WTC11 (cell line): ENCODE measurements around the gene DYRK2. TPM values are rescaled to one million over a fixed set of nuclear protein-coding genes. Genes with fewer than 3 reads are reported as not detected.

Source experiments
- ATAC-seq: fragments of 200-7000 bp; cut with Tn5 transposase; 2 replicates; pipeline ENCODE4 v1.10.0; 2021; ENCODE audit warnings: mild to moderate bottlenecking, moderate library complexity
- CTCF ChIA-PET: fragments of 300-600 bp; sonication (Branson Sonifier 250); formaldehyde crosslinking; loops from one replicate; lab custom pipeline; 2021; ENCODE audit warnings: antibody characterized with exemption; lab: Charles Lee
- POLR2A ChIA-PET: fragments of 350-600 bp; sonication (Branson Sonifier 250); formaldehyde crosslinking; loops from one replicate; lab custom pipeline; 2021; ENCODE audit warnings: antibody characterized with exemption; lab: Charles Lee
- DNase-seq: peaks from one replicate; pipeline ENCODE4 v3.0.0; 2021; ENCODE audit warnings: low spot score
- H3K27ac Mint-ChIP-seq: 2 replicates; pipeline ENCODE4 v1.8.0; 2021; ENCODE audit warnings: mixed read lengths
- H3K27me3 Mint-ChIP-seq: 2 replicates; pipeline ENCODE4 v1.8.0; 2021; ENCODE audit warnings: low read depth, mild to moderate bottlenecking, moderate library complexity, mixed read lengths
- H3K36me3 Mint-ChIP-seq: 2 replicates; pipeline ENCODE4 v1.8.0; 2021; ENCODE audit warnings: mixed read lengths
- H3K4me1 Mint-ChIP-seq: 2 replicates; pipeline ENCODE4 v1.8.0; 2022; ENCODE audit warnings: mixed read lengths
- H3K4me3 Mint-ChIP-seq: 2 replicates; pipeline ENCODE4 v1.8.0; 2021; ENCODE audit warnings: mild to moderate bottlenecking, moderate library complexity, mixed read lengths
- H3K9me3 Mint-ChIP-seq: 2 replicates; pipeline ENCODE4 v1.8.0; 2021; ENCODE audit warnings: mixed read lengths
- GABPB1 ChIP-seq: sonication (generic); formaldehyde crosslinking; IDR thresholded peaks from 2 replicates; pipeline ENCODE4 v1.8.1; 2023; ENCODE audit warnings: mild to moderate bottlenecking, missing genetic modification reagents
- HMGA2 ChIP-seq: fragments of 250-450 bp; sonication (Bioruptor Pico); IDR thresholded peaks from 2 replicates; pipeline ENCODE4 v1.4.0; 2021; ENCODE audit warnings: mild to moderate bottlenecking, moderate library complexity
- JAZF1 ChIP-seq: fragments of 250-450 bp; sonication (Bioruptor Pico); IDR thresholded peaks from 2 replicates; pipeline ENCODE4 v1.9.0; 2021; ENCODE audit warnings: moderate library complexity, mild to moderate bottlenecking, inconsistent platforms
- MXD4 ChIP-seq: fragments of 250-450 bp; sonication (Bioruptor Pico); IDR thresholded peaks from 2 replicates; pipeline ENCODE4 v1.8.0; 2021; ENCODE audit warnings: mild to moderate bottlenecking, moderate library complexity, borderline replicate concordance
- RELA ChIP-seq: sonication (generic); formaldehyde crosslinking; IDR thresholded peaks from 2 replicates; pipeline ENCODE4 v1.8.1; 2022; ENCODE audit warnings: missing genetic modification reagents, mild to moderate bottlenecking, borderline replicate concordance
- SMAD3 ChIP-seq: sonication (generic); formaldehyde crosslinking; IDR thresholded peaks from 2 replicates; pipeline ENCODE4 v1.8.0; 2022; ENCODE audit warnings: missing genetic modification reagents, mild to moderate bottlenecking, borderline replicate concordance
- SP1 ChIP-seq: sonication (generic); formaldehyde crosslinking; conservative IDR thresholded peaks from 2 replicates; pipeline ENCODE4 v1.8.1; 2022; ENCODE audit warnings: missing genetic modification reagents
- ZNF219 ChIP-seq: sonication (generic); formaldehyde crosslinking; IDR thresholded peaks from 2 replicates; pipeline ENCODE4 v1.8.0; 2023; ENCODE audit warnings: missing genetic modification reagents, mild to moderate bottlenecking, borderline replicate concordance
- ZNF263 ChIP-seq: sonication (generic); formaldehyde crosslinking; IDR thresholded peaks from 2 replicates; pipeline ENCODE4 v1.8.1; 2022; ENCODE audit warnings: low read depth, mild to moderate bottlenecking, moderate library complexity, missing genetic modification reagents
- ZNF671 ChIP-seq: fragments of 250-450 bp; sonication (Bioruptor Pico); IDR thresholded peaks from 2 replicates; pipeline ENCODE4 v1.8.0; 2021; ENCODE audit warnings: mild to moderate bottlenecking
- total RNA-seq: library from RNA; stranded (reverse); gene quantifications from 3 replicates; pipeline ENCODE4 v1.2.3, GENCODE V29; 2021
- TF ChIP-seq, protein P1 (sequence below): sonication (generic); formaldehyde crosslinking; IDR thresholded peaks from 2 replicates; pipeline ENCODE4 v1.8.1; 2023; ENCODE audit warnings: mild to moderate bottlenecking, missing genetic modification reagents
- TF ChIP-seq, protein P2 (sequence below): sonication (generic); formaldehyde crosslinking; IDR thresholded peaks from 2 replicates; pipeline ENCODE4 v1.8.0; 2022; ENCODE audit warnings: mild to moderate bottlenecking, missing genetic modification reagents
- TF ChIP-seq, protein P3 (sequence below): fragments of 250-450 bp; sonication (Bioruptor Pico); conservative IDR thresholded peaks from 2 replicates; pipeline ENCODE4 v1.9.0; 2021; ENCODE audit warnings: mild to moderate bottlenecking
- TF ChIP-seq, protein P4 (sequence below): sonication (generic); formaldehyde crosslinking; IDR thresholded peaks from 2 replicates; pipeline ENCODE4 v1.8.1; 2022; ENCODE audit warnings: mild to moderate bottlenecking, moderate library complexity, missing genetic modification reagents
- TF ChIP-seq, protein P5 (sequence below): fragments of 250-450 bp; sonication (Bioruptor Pico); IDR thresholded peaks from 2 replicates; pipeline ENCODE4 v1.9.0; 2021; ENCODE audit warnings: mild to moderate bottlenecking
- TF ChIP-seq, protein P6 (sequence below): sonication (generic); formaldehyde crosslinking; IDR thresholded peaks from 2 replicates; pipeline ENCODE4 v1.8.1; 2022; ENCODE audit warnings: low read depth, mild to moderate bottlenecking, moderate library complexity, missing genetic modification reagents, borderline replicate concordance
- TF ChIP-seq, protein P7 (sequence below): fragments of 250-450 bp; sonication (Bioruptor Pico); IDR thresholded peaks from 2 replicates; pipeline ENCODE4 v1.9.0; 2021; ENCODE audit warnings: mild to moderate bottlenecking, borderline replicate concordance

Gene DYRK2
- total RNA-seq, 1 experiment from 2014 or later: 36.1 TPM

GRCh38 chr12:67625004-67625403, 23.5 kb upstream of the DYRK2 start:
- Mint-ChIP-seq H3K4me1 (peaks cover 17% of the 10 kb centered on the region), H3K4me3 (no peak overlapping the region), H3K9me3 (no peaks in the 10 kb centered on the region), H3K27me3 (peaks cover 8% of the 10 kb centered on the region), H3K36me3 (no peaks in the 10 kb centered on the region), H3K27ac (no peak overlapping the region)
- POLR2A ChIA-PET: no interaction called here
- DNase-seq (no peak), ATAC-seq (no peak)
- TF ChIP-seq, protein P1, sequence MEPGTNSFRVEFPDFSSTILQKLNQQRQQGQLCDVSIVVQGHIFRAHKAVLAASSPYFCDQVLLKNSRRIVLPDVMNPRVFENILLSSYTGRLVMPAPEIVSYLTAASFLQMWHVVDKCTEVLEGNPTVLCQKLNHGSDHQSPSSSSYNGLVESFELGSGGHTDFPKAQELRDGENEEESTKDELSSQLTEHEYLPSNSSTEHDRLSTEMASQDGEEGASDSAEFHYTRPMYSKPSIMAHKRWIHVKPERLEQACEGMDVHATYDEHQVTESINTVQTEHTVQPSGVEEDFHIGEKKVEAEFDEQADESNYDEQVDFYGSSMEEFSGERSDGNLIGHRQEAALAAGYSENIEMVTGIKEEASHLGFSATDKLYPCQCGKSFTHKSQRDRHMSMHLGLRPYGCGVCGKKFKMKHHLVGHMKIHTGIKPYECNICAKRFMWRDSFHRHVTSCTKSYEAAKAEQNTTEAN (CRISPR knock-in tag): no peak
- TF ChIP-seq, protein P2, sequence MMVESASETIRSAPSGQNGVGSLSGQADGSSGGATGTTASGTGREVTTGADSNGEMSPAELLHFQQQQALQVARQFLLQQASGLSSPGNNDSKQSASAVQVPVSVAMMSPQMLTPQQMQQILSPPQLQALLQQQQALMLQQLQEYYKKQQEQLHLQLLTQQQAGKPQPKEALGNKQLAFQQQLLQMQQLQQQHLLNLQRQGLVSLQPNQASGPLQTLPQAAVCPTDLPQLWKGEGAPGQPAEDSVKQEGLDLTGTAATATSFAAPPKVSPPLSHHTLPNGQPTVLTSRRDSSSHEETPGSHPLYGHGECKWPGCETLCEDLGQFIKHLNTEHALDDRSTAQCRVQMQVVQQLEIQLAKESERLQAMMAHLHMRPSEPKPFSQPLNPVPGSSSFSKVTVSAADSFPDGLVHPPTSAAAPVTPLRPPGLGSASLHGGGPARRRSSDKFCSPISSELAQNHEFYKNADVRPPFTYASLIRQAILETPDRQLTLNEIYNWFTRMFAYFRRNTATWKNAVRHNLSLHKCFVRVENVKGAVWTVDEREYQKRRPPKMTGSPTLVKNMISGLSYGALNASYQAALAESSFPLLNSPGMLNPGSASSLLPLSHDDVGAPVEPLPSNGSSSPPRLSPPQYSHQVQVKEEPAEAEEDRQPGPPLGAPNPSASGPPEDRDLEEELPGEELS (CRISPR knock-in tag): no peak
- TF ChIP-seq ZNF219 (no peak), GABPB1 (CRISPR knock-in tag) (no peak), ZNF263 (CRISPR knock-in tag) (no peak), SMAD3 (CRISPR knock-in tag) (no peak), ZNF671 (CRISPR knock-in tag) (no peak), HMGA2 (CRISPR knock-in tag) (no peak), SP1 (CRISPR knock-in tag) (no peak), RELA (no peak), MXD4 (CRISPR knock-in tag) (no peak), JAZF1 (no peak)
- TF ChIP-seq, protein P3, sequence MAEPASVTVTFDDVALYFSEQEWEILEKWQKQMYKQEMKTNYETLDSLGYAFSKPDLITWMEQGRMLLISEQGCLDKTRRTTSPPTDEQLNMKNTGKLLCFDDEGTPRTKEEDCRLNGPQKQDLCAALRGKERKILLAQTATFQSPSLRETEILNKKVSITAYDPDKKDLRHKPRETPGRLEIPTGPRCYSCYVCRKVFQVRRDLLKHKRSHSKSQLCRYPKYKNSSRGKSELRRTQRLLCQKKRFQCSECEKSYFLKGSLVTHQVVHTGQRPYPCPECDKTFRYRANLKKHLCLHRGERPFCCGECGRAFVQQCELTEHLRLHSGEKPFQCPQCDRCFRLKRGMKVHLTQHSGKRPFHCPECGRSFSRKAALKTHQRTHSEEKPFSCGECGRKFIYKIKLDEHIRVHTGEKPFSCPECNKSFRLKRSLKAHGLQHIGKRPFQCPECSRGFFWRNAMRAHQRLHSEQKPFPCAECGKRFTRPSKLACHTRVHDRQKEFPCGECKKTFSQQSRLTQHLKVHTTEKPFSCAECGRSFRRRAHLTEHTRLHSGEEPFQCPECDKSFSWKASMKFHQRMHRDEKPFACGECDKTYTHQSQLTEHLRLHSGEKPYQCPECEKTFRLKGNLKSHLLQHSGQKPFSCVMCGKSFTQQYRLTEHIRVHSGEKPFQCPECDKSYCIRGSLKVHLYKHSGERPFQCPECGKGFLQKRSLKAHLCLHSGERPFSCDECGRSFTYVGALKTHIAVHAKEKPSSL (CRISPR knock-in tag): no peak
- TF ChIP-seq, protein P4, sequence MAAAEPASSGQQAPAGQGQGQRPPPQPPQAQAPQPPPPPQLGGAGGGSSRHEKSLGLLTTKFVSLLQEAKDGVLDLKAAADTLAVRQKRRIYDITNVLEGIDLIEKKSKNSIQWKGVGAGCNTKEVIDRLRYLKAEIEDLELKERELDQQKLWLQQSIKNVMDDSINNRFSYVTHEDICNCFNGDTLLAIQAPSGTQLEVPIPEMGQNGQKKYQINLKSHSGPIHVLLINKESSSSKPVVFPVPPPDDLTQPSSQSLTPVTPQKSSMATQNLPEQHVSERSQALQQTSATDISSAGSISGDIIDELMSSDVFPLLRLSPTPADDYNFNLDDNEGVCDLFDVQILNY (CRISPR knock-in tag): no peak
- TF ChIP-seq, protein P5, sequence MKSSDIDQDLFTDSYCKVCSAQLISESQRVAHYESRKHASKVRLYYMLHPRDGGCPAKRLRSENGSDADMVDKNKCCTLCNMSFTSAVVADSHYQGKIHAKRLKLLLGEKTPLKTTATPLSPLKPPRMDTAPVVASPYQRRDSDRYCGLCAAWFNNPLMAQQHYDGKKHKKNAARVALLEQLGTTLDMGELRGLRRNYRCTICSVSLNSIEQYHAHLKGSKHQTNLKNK (CRISPR knock-in tag): no peak
- TF ChIP-seq, protein P6, sequence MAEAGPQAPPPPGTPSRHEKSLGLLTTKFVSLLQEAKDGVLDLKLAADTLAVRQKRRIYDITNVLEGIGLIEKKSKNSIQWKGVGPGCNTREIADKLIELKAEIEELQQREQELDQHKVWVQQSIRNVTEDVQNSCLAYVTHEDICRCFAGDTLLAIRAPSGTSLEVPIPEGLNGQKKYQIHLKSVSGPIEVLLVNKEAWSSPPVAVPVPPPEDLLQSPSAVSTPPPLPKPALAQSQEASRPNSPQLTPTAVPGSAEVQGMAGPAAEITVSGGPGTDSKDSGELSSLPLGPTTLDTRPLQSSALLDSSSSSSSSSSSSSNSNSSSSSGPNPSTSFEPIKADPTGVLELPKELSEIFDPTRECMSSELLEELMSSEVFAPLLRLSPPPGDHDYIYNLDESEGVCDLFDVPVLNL (CRISPR knock-in tag): no peak
- TF ChIP-seq, protein P7, sequence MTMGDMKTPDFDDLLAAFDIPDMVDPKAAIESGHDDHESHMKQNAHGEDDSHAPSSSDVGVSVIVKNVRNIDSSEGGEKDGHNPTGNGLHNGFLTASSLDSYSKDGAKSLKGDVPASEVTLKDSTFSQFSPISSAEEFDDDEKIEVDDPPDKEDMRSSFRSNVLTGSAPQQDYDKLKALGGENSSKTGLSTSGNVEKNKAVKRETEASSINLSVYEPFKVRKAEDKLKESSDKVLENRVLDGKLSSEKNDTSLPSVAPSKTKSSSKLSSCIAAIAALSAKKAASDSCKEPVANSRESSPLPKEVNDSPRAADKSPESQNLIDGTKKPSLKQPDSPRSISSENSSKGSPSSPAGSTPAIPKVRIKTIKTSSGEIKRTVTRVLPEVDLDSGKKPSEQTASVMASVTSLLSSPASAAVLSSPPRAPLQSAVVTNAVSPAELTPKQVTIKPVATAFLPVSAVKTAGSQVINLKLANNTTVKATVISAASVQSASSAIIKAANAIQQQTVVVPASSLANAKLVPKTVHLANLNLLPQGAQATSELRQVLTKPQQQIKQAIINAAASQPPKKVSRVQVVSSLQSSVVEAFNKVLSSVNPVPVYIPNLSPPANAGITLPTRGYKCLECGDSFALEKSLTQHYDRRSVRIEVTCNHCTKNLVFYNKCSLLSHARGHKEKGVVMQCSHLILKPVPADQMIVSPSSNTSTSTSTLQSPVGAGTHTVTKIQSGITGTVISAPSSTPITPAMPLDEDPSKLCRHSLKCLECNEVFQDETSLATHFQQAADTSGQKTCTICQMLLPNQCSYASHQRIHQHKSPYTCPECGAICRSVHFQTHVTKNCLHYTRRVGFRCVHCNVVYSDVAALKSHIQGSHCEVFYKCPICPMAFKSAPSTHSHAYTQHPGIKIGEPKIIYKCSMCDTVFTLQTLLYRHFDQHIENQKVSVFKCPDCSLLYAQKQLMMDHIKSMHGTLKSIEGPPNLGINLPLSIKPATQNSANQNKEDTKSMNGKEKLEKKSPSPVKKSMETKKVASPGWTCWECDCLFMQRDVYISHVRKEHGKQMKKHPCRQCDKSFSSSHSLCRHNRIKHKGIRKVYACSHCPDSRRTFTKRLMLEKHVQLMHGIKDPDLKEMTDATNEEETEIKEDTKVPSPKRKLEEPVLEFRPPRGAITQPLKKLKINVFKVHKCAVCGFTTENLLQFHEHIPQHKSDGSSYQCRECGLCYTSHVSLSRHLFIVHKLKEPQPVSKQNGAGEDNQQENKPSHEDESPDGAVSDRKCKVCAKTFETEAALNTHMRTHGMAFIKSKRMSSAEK (CRISPR knock-in tag): no peak
- CTCF ChIA-PET: interaction anchor here (1.2 kb wide), 1 partner anchor 195 kb away, joined by 4 read pairs; no protein-coding TSS in a partner anchor
